Erythroblast (primary cell): ENCODE measurements around the gene ATF2.

Experiments
- GATA1 ChIP-seq: IDR thresholded peaks from 2 replicates; pipeline ENCODE4 v1.6.1; 2011; ENCODE audit warnings: low read depth, mild to moderate bottlenecking, control low read depth, low read length, moderate library complexity
- POLR2A ChIP-seq: IDR thresholded peaks from 2 replicates; pipeline ENCODE4 v1.6.1; 2011; ENCODE audit warnings: mild to moderate bottlenecking, low read length

- TF ChIP-seq POLR2A (no peak), GATA1 (no peak)
These were observed 32.8 kb downstream of the ATF2 start for GRCh38 chr2:175135177-175135576.
